Stimulated activated CD8-positive, alpha-beta memory T cell treated with anti-CD3 and anti-CD28 coated beads, Interleukin-12 subunit alpha, Interleukin-12 subunit beta, amount 100 ng/mL, for 24 hours (primary cell): ENCODE results near the gene ZNRF3.
"Not testable (repeated sequence)": the region's sequence is repeated elsewhere in the genome, so short reads cannot be mapped to it uniquely, and the experiment has no call there.

Experiments used
- DNase-seq: peaks from one replicate; pipeline ENCODE4 v3.0.0-alpha.2; 2020; ENCODE audit errors: extremely low read depth

ZNRF3 gene

DNA sequence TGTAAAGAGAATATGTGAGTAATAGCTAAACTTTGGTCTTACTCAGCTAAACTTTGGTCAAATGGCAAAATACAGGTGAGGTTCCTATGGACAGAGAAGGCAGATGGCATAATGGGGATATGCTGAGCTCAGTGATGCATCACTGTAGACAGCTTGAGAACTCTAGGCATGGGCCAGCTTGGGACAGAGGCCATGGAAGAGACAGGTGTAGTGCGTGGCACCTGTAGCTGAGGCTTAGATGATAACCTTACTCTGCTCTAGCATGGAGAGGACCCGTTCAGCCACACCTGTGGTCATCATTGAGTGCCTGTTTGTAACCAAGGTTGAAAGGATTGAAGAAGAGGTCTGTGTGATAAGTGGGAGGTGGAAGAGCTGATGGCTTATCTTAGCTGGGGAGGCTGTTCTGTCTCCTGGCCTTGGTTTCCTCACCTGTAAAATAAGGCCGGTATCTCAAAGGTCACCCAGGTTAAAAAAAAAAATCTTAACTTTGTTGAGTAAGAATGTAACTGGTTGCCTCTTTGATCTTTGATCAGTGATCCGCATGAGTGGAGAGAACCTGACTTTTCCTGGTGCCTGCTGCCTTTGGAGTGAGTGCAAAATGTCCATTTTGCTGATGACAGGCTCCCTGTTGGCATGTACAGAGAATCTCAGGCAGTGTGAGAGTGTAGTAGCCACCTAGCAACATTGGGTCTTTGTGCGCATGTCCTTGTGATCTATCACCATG is 48.6 kb downstream of the ZNRF3 start:
- DNase-seq: no peak

DNA sequence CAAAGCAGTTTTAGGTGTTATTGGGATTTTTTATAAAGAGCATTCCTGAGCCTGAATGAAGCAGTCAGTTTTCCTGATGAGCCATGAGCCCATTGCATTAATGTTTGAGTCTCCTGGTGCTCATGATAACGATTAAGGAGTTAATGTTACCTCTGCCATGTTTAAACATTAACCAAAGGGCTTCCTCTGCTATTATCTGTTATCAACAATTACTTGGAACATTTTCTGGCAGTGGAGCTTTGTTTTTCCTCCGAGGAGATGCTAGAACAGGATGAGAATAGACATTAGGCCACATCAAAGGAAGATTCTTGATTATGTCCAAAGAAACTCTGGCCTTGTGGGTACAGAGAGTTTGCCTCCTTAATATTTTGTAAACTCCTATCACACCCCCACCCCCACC is 49.9 kb downstream of the ZNRF3 start:
- DNase-seq: no peak

DNA sequence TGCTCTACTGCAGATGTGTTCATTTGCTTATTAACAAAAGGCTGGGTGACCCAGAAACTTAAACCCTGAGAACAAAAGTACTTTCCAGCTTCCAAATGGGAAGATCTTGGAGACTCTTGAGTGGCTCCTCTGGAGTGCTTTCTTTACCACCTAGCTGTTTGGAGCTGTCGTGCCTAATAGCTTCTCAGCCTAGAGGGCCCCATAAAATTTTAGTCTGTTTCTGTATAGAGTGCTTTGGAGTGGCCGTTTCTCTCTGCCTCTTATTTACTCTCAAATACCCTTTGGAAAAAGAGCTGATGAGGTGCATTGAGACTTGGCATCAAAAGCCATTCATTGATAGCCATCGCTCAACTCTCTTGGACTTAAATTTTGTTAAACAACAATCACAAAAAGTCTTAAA is 50.7 kb downstream of the ZNRF3 start:
- no peak for DNase-seq

DNA sequence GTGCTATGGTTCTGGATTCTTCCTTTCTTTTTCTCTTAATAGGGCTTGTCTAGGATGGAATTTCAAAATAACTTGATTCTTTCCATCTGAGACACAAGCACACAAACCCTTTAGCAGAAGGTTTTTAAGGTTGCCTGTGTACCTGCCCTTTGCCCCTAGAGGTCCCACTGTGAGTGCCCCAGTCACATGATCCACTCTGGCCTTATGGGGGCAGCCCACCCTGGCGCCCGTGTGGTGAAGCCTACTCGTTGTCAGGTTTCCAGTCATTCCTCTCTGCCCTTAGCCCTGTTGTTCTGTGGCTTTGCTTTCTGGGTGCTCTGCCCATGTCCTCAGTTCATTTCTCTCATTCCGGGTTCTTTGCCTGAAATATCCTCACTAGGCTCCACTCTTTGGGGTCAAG is 51.8 kb downstream of the ZNRF3 start:
- no peak for DNase-seq

DNA sequence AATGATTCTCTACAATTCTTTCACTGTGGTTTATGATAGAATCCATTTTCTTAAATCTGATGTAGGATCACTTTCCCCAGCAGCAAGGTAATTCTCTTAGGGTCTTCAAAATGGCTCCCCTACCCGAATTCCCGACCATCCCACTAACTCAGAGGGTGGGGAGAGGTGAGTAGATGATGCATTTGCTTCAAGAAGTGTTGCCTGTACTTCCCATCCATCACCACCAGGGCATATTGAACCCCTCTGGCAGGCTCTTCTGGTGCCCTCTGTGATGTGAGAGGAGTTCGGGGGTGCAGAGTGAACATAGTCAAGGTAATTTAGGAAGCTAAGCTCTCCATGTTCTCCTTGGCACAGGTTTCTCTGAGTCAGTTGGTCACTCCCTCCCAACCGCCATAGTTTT is 52.3 kb downstream of the ZNRF3 start:
- DNase-seq: no peak

DNA sequence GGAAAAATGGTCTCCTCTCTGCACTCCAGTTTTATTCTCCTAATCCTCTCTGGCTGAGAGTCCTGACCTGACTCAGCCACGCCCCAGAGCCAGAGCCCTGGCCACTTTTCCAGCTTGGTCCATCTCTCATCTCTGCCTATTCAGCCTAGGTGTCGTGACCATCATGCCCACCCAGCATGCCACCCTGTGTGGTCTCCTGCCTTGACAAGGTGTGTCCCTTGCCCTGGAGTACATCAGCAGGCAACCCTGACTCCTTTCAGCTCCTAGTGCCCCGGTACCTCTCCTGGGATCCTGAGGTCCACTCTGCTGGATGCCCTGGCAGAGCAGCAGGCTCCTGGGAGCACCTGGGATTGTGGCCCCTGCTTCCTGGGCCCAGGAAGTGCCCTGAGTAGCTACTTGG is 52.8 kb downstream of the ZNRF3 start:
- DNase-seq: no peak

DNA sequence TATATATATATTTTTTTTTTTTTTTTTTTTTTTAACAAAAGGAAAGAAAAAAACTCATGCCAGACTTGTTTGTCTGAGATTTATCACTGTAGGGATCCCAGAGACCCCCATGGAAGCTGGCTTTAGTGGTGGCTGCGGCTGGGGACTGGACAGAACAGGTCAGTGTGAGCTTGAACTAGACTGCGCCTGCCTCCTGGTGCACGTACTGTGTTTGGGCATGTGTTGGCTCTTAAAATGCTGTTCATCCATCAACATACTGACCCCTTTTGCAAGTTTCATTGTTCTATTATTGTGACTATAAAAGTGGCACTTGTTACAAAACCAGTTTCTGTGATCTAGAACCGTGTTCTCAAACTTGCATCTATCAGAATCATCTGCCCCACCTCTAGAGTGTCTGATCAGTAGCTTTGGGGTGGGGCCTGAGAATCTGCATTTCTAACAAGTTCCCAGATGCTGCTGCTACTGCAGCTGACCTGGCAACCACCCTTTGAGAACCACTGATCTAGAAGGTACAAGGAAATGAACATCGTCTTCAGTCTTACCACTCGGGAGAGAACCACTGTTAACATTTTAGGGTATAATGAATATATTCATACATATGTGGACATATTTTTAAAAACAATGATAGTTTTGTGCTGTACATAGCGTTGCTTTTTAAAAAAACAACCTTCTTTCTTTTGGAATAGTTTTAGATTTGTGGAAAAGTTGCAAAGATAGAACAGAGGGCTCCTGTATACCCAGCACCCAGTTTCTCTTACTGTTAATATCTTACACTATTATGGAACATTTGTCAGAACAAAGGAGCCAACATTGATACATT is 54.0 kb downstream of the ZNRF3 start:
- DNase-seq: no peak

DNA sequence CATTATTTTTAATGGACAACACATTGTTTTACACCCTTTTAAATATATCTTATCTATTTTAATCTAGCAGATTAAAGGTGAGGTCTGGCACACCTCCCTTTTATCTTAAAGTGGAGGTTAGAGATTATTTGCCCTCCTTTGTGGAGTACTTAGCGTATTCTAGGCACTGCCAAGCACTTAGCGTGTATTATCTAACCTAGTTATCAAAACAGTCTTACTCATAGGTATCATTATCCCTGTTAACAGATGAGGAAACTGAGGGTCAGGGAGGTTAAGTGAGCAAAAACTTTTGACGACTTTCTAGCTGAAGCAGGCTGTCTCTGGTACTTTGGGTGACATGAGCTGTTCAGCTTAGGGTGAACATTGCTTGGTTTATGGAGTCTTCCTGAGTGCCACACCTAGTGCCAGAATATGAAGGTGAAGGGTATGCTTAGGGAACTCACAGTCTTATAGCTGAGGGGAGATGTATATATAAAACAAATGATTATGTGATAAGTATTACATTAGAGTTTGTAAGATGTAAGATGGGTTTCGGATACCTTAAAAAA is 55.0 kb downstream of the ZNRF3 start:
- no peak for DNase-seq

DNA sequence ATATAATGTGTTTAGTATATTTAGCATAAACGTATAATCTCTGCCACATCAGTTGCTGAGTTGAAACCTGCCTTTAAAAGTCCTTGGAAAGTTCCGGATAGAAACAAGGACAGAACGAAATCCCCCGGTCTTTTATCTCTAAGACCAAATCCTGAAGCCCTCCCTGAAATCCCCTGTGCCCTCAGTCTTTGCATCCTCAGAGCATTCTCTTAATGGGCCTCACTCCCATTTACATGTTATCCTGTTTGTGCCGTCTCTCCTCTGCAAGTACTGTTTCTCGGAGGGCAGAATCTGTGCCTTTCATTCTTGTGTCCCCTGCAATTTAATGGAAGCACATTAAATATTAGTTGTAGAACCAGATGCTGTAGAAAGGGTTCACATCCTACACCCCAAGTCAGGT is 56.0 kb downstream of the ZNRF3 start:
- no peak for DNase-seq

DNA sequence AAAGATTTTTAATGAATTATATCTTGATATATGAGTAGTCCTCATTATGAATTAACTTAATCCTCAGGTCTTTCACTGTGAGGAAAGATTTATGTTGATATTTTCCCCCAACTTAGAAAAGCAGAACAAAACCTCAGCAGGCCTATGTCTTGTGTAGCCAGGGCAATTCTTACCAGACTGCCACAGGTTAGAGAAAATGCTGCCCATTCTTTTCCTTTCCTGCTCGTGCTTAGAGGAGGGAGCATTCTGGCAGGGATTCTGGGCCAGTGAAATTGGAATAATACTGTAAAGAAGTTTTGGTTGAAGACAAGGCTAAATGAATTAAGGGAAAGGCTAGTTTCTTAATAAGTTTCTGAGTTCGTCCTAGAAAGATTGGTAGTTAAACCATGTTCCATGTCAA is 56.6 kb downstream of the ZNRF3 start:
- no peak for DNase-seq

DNA sequence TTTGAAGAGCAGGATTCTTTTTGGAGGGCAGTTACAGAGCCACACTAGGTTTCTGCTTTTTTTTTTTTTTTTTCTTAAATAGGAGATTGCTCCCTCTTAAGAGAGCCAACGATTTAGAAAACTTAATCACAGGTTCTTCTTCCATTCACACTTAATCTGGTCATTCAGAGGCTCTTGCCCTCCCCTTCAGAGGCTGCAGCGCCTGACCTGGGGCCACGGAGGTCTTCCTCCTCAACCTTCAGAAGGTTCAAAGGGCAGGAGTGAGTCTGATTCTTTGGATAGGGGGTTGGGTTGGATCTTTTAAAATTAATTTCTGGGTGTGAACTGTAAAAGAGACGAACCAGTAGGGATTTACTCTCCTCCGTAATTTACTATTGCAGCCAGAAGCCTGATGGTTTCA is 57.1 kb downstream of the ZNRF3 start:
- no peak for DNase-seq

DNA sequence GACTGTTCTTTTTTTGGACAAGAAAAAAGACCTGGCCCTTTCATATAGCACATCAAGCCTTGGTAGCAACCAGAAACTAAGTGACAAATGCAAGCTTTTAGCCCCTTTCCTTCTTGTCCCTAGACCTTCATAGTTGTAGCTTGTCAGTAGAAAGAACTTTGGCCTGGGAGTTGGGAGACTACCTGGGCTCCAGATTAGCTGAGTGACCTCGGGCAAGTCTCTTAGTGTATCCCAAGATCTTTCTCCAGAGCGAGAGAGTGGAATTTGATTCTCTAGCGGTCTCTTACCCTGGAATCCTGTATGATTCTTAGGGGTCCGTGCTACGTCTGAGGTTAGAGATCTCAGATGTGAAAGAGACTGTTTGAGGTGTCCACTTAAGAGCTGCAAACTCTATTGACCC is 59.0 kb downstream of the ZNRF3 start:
- no peak for DNase-seq

DNA sequence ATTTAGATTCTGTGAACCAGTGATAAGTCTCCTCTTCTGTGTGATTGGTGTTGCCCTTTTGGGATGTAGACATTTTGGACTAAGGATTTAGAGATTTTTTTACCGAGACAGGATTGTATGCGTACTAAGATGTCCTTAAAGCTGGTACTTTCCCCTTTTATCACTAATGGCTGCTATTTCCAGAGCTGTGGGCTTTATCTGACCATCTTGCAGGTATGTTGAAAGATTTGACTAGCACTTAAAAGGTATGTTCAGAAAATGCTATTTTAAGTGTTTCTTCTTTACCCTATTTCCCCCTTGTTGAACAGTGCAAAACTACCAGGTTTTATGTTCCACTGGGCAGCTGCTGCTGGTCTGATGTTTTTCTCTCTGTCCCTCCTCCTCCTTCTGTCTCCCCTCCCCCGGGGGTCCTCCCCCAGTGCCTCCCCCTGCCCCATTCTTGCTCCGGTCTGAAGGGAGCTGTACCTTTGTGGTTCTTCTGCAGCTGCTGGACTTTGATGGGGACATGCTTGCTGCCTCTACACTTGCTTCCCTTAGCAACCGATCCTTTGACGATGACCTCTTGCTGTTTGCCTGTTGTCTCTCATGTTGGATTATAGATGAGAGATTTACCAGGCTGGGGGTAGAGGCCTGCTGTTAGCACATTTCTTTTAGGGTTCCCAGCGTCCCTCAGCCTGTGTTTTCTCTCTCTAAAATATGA is 59.6 kb downstream of the ZNRF3 start:
- DNase-seq: no peak

DNA sequence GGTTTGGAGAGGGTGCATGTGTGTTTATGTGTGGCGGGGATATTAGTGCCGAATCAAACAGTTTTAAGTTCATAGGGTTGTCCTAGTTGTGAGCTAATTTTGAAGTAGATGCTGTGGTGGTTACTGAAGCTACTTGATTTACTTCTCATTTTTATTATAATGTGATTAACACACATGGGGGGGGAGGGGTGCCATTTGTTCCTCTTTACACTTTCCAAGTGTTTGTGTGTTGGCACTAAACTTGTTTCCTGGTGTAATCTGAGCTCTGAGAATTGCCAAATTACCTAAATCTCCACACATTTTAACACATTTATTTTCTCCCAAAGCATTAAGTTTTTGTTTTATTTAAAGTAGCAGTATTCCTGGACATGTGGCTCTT is 60.1 kb downstream of the ZNRF3 start:
- no peak for DNase-seq

DNA sequence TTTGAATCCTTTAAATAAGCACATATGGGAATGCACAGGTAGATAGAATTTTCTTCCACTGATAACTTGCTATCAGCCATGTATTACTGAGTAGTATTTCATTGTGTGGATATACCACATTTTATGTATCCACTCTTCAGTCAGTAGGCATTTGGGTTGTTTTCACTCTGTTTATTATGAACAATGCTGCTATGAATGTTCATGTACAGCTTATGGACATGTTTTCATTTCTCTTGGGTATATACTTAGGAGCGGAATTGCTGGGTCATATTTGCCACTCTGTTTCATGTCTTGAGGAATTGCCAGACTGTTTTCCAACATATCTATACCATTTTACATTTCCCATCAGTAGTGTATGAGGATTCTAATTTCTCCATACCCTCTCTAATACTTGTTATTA is 63.8 kb downstream of the ZNRF3 start:
- DNase-seq: no peak

DNA sequence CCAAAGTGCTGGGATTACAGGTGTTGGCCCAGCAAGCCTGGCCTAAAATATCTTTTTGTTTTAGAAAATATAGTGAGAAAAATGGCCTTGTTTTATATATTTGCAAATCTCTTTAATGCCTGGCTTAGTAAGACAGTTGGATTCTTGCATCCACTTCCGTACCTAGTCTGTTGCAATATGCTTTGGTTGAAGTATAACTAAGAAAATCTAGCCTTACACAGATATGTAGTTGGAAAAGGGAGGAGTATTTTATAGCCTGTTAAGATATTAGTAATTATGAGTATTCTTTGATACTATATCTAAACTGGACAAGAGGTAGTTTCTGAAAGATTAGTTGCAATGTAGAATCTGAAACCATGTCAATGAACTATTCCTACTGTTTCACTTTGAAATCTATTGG is 65.1 kb downstream of the ZNRF3 start:
- DNase-seq: no peak

DNA sequence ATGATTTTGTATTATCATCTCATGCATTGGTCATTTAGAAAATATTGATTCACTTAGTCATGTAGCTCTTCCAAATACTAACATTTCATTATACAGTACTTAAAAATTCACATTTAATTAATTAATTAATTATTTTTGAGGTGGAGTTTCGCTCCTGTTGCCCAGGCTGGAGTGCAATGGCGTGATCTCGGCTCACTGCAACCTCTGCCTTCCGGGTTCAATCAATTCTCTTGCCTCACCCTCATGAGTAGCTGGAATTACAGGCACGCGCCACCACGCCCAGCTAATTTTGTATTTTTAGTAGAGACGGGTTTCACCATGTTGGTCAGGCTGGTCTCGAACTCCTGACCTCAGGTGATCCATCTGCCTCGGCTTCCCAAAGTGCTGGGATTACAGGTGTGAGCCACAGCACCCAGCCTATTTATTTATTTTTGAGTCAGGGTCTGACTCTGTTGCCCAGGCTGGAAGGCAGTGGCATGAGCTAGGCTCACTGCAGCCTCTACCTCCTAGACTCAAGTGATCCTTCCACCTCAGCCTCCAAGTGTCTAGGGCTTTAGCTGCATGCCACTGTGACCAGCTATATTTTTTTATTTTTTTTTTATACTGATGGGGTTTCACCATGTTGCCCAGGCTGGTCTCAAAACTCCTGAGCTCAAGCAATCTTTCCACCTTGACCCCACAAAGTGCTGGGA is 65.6 kb downstream of the ZNRF3 start:
- not testable (repeated sequence) for DNase-seq

DNA sequence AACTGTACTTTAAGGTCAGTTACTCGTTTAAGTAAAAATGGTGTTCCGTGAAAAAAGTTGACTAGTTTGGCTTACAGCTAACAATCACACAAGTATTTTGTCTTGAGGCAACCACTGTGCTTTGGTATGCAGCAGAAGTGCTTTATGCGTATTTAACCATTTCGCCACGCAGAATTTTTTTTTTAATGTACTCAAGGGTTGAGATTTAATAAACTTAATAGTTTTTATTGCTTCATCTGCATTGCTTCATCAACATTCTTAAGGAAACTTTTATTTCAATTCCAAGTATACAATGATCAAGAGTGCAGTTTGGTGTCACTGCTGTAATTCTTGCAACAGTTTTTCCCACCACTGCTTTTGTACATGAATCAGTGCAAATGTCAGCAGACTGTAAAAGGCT is 66.4 kb downstream of the ZNRF3 start:
- no peak for DNase-seq

DNA sequence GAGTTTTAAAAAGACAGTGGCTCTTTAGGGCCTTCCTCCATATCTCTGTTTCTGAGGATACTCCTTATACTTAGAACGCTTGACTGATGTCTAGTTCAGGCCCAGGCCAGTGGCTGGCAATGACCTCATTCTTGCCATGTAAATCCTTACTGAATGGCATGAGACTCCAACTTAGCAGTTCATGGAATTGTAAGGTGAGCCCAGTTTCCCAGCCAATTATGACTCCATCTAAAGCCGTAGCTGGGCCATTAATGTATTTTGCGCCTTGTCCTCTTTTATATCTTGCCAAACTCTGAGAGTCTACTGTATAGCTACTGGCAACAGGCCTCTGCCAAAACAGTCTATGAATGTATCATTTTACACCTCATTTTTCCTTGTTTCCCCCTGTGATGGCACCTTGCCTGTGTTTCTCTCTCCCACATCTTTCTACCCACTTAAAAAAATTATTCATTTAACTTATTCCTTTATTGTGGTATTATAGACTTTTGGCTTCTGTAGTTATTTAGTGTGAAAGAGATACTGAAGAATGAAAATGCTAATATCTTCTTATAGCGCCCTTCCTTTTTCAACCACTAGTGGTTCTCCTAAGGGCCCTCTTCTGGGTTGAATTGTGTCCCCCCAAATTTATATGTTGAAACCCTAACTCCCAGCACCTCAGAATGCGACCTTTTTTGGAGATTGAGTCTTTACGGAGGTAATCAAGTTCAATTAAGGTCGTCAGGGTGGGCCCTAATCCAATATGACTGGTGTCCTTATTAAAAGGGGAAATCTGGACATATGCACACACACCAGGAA is 67.4 kb downstream of the ZNRF3 start:
- DNase-seq: no peak

DNA sequence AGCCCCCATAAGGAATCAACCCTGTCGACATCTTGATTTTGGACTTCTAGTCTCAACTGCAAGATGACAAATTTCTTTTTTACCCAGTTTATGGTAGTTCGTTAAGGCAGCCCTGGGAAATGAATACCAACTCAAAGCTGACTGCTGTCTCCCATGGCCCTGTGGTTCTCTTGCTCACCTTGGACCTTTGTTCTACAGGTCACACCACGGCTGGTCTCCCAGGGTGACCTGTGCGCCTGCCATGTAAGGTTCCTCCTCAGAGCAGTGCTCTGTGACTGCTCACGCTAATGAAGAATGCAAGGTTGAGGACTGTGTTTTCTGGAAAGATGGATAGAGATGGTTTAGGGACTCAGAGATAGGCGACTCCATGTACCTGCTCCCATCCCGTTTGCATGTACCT is 68.2 kb downstream of the ZNRF3 start:
- no peak for DNase-seq

DNA sequence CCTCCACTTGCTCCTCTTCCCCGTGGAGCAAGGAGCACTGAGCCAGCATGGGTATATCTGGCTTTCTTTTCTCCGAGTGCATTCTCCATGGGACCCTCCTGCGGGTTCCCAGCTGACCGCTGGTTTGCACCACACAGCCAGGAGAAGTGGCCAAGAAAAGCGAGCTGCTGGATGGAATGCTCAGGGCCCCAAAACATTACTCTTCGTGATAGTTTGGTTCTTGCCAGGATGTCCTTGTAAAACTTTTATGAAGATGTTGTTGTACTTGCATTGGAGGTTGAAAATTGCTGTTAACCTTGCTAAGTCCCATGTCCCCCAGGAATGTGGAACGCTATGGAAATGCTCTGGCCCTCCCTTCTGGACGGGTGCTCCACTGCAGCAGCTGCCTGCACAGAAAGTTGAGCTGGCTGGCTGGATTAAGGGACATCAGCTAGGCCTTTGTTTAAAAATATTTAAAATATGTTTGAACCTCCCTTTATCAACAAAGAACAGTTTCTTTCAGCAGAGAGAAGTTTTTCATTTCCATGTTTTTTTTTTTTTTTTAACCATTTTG is 68.7 kb downstream of the ZNRF3 start:
- DNase-seq: no peak
